ENCODE data around the gene TRABD2B.

Gene TRABD2B

GRCh38 chr1:47765742-47766485 lies 231.3 kb downstream of the TRABD2B start:
- H3K4me3 ChIP-seq (ENCODE audit: low read length), result no peak overlapping the region
- TF ChIP-seq CTCF (conservative IDR thresholded peaks at IDR 0.05; ENCODE audit: low read depth, low read length), result no peak
- no peak for DNase-seq (ENCODE audit: low read depth)

GRCh38 chr1:47765236-47765635 lies 231.9 kb downstream of the TRABD2B start:
- TF ChIP-seq CTCF (conservative IDR thresholded peaks at IDR 0.05; ENCODE audit: low read depth, low read length), result no peak
- DNase-seq (ENCODE audit: low read depth), result no peak
- no peak overlapping the region for H3K4me3 ChIP-seq (ENCODE audit: low read length)

GRCh38 chr1:47764461-47765046 lies 232.6 kb downstream of the TRABD2B start:
- H3K4me3 ChIP-seq (ENCODE audit: low read length), result no peak overlapping the region
- no peak for TF ChIP-seq CTCF (conservative IDR thresholded peaks at IDR 0.05; ENCODE audit: low read depth, low read length)
- DNase-seq (ENCODE audit: low read depth), result no peak

GRCh38 chr1:47763591-47764171 lies 233.5 kb downstream of the TRABD2B start:
- no peak overlapping the region for H3K4me3 ChIP-seq (ENCODE audit: low read length)
- TF ChIP-seq CTCF (conservative IDR thresholded peaks at IDR 0.05; ENCODE audit: low read depth, low read length), result no peak
- DNase-seq (ENCODE audit: low read depth), result peak; percentile 26

GRCh38 chr1:47761974-47762373 lies 235.2 kb downstream of the TRABD2B start:
- no peak overlapping the region for H3K4me3 ChIP-seq (ENCODE audit: low read length)
- DNase-seq (ENCODE audit: low read depth), result no peak
- no peak for TF ChIP-seq CTCF (conservative IDR thresholded peaks at IDR 0.05; ENCODE audit: low read depth, low read length)

GRCh38 chr1:47761201-47761930 lies 235.8 kb downstream of the TRABD2B start:
- no peak for TF ChIP-seq CTCF (conservative IDR thresholded peaks at IDR 0.05; ENCODE audit: low read depth, low read length)
- no peak for DNase-seq (ENCODE audit: low read depth)

More at GRCh38 chr1:47761201-47761930, 235.8 kb downstream of the TRABD2B start:
- H3K4me3 ChIP-seq (ENCODE audit: low read length), result no peak overlapping the region

All from retinal pigment epithelial cell (primary cell).